Erythroblast (primary cell): ENCODE data around the gene MAML2.

ENCODE experiments used
- GATA1 ChIP-seq: IDR thresholded peaks from 2 replicates; pipeline ENCODE4 v1.6.1; 2011; ENCODE audit warnings: low read depth, mild to moderate bottlenecking, control low read depth, low read length, moderate library complexity
- POLR2A ChIP-seq: IDR thresholded peaks from 2 replicates; pipeline ENCODE4 v1.6.1; 2011; ENCODE audit warnings: mild to moderate bottlenecking, low read length

DNA sequence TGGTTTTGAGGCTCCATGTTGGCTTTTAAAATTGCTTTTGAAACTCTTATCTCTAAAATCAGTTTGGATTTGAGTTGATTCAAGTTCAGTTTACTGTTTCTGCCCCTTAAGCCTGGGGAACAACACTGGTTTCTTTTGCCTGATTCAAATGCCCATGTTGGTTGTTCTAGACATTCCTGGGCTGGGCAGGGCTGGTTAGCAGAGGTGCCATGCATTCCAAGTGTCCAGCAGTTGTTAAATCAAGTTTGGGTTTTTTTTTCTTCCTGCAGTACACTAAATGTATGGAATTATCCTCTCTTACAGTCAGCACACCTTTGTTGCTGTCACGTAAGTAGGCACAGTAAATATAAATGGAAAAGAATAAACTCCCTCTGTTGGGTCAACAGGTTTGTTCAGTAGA, 351.9 kb downstream of the MAML2 start:
- TF ChIP-seq POLR2A (no peak), GATA1 (no peak)
